ENCODE measurements around the gene KLHL3.

Gene KLHL3

DNA sequence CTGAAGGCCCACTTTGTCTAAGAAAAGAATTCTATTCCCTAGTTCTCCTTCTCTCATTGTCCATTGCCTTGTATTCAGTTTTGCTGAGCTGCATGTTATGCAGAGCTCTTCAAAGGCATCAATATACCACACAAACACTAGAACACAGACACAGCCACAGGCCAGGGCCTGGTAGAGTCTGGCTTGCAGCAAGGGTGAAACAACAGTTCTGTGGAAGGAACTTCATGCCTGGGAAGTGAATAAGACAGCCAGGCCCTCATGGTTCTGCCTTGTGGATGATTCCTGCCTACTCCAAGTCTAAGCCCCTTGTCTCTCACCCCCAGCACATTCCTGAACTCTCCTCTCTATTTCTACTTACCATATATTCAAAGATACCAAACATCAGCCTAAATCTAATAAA is 30.8 kb downstream of the KLHL3 start:
- no peak for DNase-seq

DNA sequence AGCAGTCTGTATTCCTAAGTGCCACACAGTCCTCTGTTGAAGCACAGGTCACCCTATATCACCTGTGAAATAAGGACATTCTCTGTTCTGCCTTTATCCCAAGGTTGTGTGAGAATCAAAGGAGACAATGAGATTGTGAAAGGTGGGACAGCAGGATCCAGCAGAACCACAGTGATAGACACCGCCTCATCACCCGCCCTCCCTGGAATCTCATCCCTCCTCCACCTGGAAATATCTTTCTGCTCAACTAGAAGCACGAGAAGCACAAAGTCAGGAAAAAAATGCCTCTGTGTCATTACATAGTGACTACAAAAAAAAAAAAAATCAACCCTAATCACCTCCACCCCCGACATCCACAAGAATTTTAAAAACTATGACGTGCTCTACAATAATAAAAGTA is 32.3 kb downstream of the KLHL3 start:
- DNase-seq: no peak

DNA sequence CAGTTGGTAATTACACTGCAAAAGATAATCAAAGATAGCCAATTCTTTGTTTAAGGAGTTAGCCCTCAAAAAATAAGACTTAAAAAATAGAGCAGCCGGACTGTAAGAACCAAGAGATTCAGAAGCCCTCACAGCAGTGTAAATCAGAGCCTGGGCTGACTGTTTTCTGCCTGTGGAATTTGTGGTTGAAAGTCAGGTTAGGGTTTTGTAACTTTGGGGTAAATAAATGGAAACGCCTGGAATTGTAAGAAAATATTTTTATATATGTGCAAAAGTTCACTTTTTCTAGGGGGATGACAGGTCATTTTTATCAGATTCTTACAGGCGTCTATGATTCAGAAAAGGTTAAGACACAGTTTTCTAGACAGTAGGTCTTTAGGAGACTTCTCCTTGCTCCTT is 35.6 kb downstream of the KLHL3 start:
- DNase-seq: no peak

DNA sequence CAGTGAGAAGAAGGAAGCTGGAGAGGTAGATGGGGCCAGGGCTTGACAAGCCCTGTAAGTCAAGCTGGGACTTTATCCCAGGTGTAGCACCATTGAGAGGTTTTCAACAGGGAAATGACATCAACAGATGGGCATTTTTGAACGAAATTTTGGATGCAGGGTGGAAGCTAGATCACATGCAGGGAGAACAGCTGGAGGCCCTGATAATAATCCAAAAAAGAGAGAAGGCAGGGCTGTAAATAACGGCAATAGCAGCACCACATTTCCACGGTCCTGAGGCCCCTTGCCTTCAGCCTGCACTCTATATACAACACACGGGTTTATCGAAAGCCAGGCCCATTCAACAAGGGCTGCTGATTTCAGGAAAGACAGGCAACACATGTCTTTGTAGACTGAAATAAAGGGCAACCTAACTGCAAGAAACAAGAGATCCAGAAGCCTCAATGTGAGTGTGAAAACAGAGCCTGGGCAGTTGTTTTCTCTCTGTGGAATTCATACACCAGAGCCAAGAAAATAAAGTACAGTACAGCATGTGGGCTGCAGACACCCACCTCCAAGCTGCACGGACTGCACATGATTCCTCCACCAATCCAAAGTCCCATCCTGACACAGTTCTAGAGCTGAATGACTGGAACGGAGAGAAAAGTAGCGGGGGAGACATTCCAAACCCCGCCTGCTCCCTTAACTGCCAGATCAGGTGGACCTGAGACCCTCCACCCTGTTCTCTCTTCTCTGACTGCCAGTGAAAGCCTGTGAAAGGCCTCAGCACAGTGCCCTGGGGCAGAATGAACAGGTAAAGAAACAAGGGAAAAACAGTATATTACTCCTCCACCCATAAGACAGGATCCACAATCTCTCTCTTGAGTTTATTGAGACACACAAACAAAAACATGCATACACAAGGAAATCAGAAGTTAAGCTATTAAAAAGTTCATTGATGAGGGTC is 36.3 kb downstream of the KLHL3 start:
- no peak for DNase-seq

DNA sequence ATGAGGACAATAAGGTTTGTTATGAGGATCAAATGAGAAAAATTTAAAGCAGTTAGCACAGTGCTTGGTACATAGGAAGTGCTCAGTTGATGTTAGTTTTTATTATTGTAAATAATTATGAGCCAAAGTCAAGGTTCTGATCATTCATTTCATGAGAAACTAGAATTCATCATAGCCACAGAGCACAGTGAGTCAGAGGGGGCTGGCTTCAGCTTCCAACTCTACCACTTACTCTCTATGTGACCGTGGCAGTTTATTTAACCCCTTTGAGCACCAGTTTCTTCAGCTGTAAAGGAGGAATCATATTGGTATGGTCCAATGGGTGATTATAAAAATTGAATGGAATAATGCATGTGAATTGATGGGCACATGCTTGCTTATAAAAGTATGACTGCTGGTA is 39.4 kb downstream of the KLHL3 start:
- DNase-seq: no peak

DNA sequence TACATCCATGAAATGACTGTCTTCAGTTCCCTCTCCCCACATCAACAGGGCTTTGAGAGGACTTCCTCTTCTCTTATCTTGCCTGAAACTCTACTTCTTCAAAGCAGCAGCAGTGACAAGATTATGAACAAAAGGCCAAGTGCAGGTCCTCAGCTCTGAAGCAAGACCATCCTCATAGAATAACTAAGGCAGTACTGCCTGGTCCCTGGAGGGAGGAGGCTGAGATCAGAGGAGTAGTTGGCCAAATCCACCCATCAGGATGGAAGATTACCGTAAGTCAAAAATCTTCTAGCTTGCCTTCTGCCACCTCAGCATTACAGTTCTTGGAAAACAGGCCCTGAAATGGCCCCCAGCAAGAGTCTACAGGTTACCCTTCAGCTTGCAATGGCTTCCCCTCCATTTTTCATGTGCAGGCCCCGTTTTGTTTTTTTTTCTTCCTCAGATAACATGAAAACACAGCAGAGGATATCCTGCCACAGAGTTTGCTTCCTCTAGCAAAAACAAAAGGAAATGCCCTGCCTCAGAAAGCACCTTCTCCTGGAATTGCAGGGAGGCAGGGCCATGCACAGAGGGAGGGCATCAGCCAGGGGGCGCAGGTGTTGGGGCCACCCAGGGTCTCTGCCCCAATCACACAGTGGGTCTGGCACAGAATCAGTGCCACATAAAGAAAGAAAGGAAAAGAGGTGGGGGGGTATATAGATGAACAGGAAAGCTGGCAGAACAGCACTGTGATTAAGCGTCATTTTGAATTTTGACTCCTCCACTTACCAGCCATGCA is 40.0 kb downstream of the KLHL3 start:
- no peak for DNase-seq

DNA sequence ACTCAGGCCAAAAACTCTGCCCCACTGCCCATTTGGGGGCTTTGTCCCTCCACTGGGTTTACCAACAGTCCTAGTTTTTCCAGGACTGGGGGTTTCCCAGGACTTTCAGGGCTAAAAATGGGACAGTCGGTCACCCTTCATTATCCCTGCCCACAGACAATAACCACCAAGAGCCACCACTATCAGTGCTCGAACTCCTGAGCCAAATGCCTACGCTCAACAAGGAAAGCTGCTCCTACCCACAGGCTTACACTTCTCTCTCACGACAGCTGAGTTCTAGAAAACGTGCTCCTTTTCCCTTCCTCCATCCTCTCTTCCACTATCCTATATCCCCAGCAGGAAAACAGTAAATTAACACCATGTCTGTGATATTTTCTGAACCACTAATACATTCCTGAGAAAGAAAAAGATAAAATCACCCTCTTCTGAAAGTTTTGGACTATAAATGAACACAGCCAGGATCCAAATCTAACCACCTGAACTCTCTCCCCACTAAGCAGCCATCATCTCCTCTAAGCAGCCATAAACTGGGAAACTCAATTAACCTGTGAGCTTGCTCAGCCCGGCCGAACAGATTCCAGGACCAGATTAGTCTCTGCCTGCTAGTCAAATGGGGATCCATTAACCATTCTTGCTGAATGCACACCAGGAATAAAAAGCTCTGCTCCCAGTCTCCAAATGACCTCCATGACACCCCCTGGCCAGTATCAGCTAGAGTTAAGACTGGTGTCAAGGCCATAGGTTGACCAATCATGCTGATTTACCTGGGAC is 41.8 kb downstream of the KLHL3 start:
- DNase-seq: no peak

DNA sequence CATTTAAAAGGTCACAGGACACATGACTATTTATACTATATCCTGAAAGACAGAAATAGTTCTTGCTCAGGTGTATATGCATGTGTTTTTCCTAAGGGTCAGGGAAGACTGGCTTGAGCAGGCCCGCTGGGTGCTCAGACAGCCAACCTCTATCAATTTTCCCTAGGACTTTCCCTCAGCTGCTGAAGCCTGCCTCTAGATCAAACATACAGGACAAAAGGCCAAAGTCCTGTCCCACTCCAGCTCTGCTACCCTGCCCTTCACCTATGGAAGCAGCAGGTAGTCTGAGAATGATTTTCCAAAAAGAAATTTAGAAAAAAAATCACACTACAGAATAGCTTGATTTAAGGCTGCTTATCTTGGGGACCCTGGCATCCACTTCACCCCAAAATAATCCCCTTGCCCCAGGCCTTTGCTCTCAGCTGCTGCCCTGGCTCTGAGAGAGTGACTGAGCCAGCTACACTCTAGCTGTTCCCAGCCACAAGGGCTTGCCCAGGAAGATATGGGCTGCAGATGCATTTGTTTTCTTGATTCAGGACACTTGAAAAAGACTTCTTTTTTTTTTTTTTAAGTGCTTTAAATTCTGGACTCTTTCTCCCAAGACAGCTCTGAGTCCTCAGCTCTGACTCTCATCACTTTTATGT is 42.5 kb downstream of the KLHL3 start:
- DNase-seq: no peak

DNA sequence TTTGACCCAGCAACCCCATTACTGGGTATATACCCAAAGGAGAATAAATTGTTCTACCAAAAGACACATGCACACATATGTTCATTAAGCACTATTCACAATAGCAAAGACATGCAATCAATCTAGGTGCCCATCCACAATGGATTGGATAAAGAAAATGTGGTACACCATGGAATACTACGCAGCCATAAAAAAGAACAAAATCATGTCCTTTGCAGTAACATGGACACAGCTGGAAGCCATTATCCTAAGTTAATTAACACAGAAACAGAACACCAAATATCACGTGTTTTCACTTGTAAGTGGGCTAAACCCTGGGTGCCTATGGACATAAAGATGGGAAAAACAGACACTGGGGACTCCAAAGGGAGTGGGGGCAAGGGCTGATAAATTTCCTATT is 46.6 kb downstream of the KLHL3 start:
- DNase-seq: no peak

DNA sequence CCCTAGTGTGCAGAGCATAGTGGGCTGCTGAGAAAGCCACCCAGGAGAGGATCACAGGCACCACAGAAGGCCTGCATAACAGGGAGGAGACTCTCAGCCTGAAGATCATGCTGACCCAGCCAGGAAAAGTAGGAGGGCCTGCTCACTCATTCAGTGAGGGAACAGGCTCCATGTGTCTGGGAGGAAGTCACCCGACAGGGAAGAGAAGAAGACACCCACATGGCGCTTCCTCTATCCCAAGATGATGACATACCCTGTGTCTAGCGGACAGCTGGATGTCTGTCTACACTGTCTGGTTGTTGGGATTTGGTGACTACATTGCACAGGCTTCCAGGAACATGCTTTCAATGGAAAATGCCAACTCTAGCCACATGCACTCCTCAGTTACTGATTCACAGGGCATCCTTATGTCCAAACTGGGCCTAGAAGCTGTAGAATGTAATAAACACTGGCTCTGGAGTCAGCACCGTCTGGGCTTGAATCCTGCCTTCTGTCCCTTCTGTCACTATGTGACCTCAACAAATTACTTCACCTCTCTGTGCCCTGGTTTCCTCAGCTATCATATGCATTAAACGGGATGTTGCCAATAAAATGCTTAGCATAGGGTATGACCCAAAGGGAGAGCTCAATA is 47.6 kb downstream of the KLHL3 start:
- DNase-seq: no peak

DNA sequence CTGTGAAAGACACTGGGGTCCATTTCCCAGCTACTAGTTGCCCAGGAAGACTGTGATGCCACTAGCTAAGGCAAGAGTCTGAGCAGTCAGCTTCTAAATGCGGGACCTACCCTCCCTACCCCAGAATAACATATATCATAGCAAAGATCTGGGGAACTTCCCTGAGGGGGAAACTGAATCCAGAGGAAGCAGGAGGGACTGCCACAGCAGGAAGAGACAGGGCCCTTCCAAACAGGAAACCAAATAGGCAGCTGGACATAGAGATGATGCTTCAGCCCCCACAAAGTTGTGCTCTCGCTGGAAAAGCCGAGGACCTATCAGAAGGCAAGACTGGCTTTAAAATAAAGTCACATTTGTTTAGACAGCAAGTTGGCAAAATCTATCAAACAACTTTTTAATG is 51.1 kb downstream of the KLHL3 start:
- no peak for DNase-seq

DNA sequence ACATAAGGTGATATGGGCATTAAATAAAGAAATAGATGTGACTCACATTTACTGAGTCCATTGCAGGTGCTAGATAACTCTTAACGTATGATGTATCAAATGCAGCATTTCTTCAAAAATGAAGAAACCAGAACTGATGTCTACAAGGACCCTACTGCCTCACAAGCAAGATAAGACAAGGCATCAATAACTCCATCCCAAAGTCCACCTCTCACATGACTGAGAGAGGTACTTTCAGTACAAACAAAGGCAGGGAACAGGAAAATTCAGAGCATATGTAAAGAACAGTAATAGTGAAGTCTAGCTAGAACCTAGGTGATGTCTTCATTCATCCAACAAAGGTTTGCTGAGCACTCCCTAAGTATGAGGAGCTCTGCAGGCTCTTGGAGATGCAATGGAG is 54.7 kb downstream of the KLHL3 start:
- DNase-seq: no peak

DNA sequence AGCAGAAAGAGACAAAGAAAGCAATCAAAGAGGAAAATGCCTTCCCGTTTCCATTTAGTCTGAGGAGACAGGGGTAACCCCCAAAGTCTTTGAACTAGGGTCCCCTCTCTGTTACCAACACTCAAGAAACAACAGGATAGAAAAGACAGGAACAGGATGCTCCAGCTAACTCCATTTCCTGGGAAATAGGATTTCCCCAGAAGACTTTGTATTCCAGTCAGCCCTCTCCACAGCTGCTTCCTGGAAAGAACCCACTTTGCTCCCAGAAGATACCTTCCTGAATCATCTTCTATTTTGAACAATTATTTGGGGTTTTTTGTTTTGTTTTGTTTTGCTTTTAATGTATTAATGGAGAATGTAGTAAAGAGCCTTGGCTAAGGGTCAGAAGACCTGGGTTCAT is 56.0 kb downstream of the KLHL3 start:
- DNase-seq: no peak

DNA sequence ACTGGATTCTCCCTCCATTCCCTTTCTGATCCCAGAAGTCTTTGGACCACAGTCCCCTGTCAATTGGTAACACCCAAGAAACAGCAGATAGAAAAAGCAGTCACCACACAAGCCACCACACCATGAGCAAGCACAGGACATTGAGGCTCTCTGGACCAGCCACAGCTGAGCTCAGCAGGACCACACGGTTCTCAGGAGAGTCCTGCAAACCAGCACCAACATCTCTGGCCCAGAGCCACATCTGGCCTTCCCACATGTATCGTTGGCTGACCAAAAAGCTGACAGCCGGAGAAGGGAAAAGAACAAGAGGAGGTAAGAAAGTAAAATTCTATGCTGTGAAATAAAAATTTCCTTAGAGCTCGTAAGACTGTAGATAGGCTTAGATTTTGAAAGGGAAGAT is 56.7 kb downstream of the KLHL3 start:
- DNase-seq: no peak

DNA sequence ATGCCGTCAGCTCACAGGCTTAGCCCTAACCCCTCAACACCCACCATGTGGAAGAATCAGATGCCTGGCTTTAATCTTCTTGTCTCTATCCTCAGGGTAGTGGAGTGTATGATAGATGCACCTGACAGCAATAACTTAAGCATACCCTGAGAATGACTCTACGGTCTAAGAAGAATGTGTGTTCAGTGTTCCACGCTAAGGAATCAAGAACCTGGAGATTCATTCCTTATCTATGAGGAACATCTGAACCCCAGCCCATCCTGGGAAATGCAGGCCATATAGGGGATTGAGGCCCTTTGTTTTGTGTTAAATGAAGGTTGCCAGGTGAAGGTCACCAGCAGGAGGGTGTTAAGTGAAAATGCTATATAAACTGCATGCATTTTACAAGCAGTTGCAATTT is 63.0 kb downstream of the KLHL3 start:
- DNase-seq: no peak

DNA sequence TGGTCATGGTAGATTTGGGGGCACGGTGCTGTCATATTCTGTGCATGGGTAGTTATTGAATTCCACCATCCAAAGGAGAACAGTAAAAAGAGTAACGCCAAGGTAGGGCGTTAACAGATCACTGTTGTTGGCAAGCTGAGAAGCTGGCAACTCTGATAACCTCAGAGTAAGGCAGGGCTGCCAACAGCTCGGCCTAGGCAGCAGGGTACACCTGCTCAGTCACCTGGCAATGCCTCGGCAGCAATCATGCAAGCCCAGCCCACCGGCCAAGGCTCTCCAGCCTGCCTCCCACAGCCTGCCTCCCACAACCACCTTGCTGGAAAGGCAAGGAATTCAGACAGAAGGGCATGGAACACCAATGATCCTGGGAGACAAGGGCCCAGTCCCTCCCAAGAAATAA is 63.9 kb downstream of the KLHL3 start:
- DNase-seq: no peak

DNA sequence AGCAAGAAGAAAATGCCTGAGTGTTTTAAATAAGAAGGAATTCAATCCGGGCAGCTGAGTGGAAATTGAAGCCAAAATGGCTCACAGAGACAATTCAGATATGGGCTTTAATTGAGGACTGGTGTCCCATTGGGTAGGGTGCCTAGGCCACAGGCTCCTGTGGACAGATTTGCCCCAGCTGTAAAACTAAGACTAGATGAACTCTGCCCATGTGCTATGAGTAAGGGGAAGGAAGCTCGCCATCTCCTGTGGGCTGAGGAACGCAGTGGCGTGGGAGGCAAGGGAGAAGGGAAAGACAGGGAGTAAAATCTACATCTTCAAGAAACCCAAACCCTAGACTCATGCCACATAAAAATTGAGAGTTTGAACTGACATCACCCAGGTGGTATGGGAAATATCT is 66.1 kb downstream of the KLHL3 start:
- no peak for DNase-seq

DNA sequence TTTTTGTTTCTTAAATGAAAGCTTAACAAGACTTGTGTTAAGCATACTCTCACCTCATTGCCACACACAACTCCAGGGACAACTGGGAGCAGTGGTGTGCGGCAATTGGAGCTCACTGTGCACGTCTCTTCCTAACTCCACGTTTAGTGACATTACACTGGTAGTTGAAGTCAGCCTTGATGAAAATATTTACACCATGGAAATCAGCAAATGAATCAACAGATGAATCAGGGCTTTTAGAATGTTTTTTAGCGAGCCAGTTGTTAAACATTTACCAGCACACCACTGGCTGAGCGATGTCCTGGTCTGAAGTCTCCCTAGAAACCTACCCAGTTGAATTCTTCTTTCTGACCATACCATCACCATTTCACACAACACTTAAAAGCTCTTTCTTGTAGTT is 67.3 kb downstream of the KLHL3 start:
- DNase-seq: no peak

DNA sequence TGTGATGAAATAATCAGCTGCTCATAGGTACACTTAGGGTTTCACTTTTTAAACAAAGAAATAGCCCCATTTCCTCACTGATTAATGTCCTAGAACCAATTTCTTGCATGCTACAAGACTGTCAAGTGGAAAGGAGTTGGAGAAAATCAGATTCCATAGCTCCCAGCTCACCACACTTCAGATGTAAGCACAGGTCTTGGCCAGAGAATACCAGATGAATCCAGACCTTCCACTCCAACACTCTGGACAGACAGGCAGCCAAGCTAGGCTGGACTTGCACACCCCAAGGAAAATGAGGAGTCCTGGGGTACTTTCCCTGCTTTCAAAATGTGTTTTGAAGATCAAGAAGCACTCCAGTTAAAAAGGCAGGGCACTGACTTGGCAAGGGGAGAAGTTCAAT is 68.5 kb downstream of the KLHL3 start:
- DNase-seq: no peak

DNA sequence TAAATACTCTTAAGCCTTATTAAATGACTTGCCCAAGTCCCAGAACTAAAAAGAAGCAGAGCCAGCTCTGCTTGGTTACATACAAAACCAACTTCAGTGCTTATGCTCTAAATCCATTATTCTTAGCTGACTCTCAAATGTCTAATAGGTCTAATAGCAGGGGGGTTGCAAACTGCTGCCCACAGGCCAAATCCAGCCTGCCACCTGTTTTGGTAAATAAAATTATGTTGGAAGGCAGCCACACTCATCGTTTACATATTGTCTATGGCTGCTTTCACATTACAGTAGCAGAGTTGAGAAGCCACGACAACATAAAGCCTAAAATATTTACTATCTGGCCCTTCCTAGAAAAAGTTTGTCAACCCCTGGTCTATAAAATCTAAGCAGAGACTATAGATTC is 69.0 kb downstream of the KLHL3 start:
- no peak for DNase-seq

DNA sequence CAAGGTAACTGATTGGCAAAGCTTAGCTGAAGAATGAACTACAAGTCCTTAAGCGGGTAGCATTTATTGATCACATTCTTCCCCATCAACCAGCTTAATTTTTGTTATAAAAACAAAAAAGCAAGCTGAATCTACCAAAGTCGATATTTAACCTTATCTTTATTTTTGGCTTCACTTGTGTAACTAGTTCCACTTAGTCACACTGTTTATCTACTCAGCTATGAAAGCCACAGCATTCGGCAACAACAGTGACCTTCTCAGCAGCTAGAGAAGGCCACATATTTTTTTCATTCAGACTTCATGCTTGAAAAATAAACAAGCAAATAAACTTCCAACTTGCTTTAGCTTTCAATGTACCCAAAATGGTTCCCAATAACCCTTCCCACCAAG is 69.4 kb downstream of the KLHL3 start:
- DNase-seq: no peak

DNA sequence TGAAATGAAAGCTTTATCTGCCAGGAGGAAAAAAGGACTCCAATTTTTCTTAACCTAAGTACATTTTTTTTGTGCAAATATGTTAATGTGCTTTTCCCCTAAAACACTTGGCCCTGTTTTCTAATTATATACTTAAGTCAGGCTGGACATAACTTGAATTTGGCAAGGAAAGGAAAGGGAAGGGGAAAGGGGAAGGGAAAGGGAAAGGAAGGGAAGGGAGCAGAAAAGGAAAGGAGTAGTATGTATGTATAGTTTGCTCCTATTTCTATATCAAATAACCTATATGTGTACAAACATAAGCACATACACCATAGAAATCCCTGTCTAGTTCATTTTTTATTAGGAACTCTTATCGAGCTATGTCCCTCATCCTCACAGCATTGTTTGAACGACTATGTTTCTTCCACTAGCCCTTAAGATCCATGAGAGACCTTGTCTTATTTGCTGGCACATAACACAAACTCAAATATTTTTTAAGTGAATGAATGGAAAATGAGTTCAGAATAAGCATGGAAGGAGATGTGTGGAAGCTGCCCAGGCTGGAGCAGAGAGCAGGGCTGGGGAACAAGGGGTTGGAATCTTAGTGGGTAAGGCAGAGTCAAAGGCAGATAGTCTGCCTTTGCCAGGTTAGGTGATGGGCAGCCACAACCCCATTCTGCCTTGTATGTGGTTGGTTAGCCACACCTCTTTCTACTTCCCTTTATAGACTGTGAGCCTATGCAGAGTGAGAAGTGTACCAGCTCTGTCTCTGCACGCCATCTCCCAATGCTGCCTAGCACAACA is 70.0 kb downstream of the KLHL3 start:
- no peak for DNase-seq

All from NCI-H2107 (cell line).